GM19351 (cell line): ENCODE data around the gene ZNF487.

Source experiments
- ATAC-seq: cut with Tn5 transposase; IDR thresholded peaks from one replicate; pipeline ENCODE4 v1.9.1; 2021; ENCODE audit warnings: mild to moderate bottlenecking, moderate library complexity; ENCODE audit not compliant: unreplicated experiment

Gene ZNF487

DNA sequence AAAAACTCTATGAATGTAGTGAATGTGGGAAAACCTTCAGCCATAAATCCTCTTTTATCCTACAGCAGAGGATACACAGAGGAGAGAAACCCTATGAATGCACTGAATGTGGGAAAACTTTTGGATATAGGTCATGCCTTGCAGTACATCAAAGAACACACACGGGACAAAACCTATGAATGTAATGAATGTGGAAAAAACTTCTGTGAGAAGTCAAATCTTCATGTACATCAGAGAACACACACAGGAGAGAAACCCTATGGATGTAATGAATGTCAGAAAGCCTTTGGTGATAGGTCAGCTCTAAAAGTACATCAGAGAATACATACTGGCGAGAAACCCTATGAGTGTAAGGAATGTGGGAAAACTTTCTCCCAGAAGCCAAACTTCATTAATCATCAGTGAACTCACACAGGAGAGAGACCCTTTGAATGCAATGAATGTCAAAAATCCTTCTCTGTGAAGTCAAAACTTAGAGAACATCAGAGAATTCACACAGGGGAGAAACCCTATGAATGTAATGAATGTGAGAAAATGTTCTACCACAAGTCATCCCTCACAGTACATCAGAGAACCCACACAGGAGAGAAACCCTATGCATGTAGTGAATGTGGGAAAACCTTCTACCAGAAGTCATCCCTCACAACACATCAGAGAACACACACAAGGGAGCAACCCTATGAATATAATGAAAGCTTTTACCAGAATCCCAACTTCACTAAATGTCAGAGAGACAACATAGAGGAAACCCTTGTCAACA, 45.6 kb downstream of the ZNF487 start:
- no peak for ATAC-seq

- no peak for ATAC-seq
These were observed 54.9 kb downstream of the ZNF487 start for GRCh38 chr10:43491855-43492254.

GRCh38 chr10:43502931-43503330, 66.0 kb downstream of the ZNF487 start:
- no peak for ATAC-seq

DNA sequence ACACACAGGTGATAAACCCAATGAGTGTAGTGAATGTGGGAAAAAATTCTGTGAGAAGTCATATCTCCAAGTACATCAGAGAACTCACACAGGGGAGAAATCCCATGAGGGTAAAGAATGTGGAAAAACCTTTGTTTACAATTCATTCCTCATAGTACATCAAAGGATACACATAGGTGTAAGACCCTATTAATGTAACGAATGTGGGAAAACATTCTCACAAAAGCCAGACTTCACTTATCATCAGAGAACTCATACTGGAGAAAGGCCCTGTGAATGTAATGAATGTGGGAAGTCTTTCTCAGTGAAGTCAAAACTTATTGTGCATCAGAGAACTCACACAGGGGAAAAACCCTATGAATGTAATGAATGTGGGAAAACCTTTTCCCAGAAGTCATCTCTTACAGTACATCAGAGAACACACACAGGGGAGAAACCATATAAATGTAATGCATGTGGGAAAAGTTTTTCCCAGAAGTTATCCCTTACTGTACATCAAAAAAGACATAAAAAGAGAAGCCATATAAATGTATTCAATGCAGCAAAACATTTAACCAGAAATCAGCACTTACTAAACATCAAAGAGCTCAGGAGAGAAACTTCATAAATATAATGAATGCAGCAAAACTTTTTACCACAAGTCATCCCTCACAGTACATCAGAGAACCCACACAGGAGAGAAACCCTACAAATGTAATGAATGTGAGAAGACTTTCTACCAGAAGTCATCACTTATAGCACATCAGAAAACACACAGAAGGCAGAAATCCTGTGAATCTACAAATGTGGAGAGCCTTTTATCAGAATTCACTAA, 87.7 kb downstream of the ZNF487 start:
- ATAC-seq: no peak
